GM12801 (cell line): Measurements from ENCODE around the gene CREG2.

Experiments used
- CTCF ChIP-seq: IDR thresholded peaks from one replicate; pipeline ENCODE4 v1.5.1; 2011; ENCODE audit warnings: control low read depth; ENCODE audit not compliant: insufficient read length; ENCODE audit errors: extremely low read depth

Gene CREG2

GRCh38 chr2:101369100-101369499 is 18.2 kb downstream of the CREG2 start:
- TF ChIP-seq CTCF, result no peak

- no peak for TF ChIP-seq CTCF
Measured at GRCh38 chr2:101368376-101368775, 18.9 kb downstream of the CREG2 start.

GRCh38 chr2:101367508-101367907 is 19.8 kb downstream of the CREG2 start:
- TF ChIP-seq CTCF, result no peak

GRCh38 chr2:101364878-101365277 is 22.4 kb downstream of the CREG2 start:
- TF ChIP-seq CTCF, result no peak

- no peak for TF ChIP-seq CTCF
Measured at GRCh38 chr2:101362777-101363176, 24.5 kb downstream of the CREG2 start.

GRCh38 chr2:101362316-101362715 is 25.0 kb downstream of the CREG2 start:
- TF ChIP-seq CTCF, result no peak

GRCh38 chr2:101361522-101361921 is 25.8 kb downstream of the CREG2 start:
- no peak for TF ChIP-seq CTCF

- no peak for TF ChIP-seq CTCF
Measured at GRCh38 chr2:101361121-101361520, 26.2 kb downstream of the CREG2 start.
